Stimulated activated CD4-positive, alpha-beta T cell treated with anti-CD3 and anti-CD28 coated beads, Interleukin-4, amount 100 ng/mL, for 4 hours (primary cell): Measurements from ENCODE around the gene NCAPH2.
"Not testable (repeated sequence)": the region's sequence is repeated elsewhere in the genome, so short reads cannot be mapped to it uniquely, and the experiment has no call there.

ENCODE experiments used
- DNase-seq, 2 experiments: peaks; one replicate each; pipeline ENCODE4 v3.0.0-alpha.2; 2020

NCAPH2 gene

DNA sequence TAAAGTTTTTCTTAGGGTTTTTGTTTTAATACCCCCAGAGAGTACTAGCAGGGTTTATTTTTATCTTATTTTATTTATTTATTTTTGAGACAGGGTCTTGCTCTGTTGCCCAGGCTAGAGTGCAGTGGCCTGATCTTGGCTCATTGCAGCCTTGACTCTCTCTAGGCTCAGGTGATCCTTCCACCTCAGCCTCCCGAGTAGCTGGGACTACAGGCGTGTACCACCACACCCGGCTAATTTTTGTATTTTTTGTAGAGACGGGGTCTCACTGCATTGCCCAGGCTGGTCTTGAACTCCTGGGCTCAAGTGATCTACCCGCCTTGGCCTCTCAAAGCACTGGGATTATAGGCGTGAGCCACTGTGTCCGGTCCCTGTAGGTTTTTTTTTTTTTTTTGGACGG is 12.2 kb downstream of the NCAPH2 start:
- not testable (repeated sequence) for DNase-seq

DNA sequence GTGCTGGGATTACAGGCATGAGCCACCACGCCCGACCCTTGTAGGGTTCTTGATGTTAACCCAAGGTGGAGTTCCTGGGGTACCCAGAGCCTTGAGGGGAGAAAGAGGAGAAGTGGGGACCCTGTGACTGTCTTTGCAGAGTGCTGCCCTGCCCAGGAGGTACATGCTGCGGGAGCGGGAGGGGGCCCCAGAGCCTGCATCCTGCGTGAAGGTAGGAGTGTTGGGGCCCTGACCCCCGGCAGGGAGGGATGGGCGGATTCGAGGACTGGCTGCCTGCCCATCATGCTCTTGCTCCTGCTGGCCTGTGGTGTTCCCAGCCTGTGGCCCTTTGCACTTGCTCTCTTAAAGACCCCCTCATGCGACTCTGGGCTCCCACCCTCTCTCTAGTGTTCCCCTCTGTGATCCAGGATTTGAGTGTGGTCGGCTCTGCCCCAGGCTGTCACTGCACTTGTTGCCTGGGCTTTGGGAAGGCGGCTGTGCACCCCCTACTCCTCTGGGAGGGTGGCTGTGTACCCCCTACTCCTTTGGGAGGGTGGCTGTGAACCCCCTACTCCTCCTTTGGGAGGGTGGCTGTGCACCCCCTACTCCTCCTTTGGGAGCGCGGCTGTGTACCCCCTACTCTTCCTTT is 12.9 kb downstream of the NCAPH2 start:
- no peak for DNase-seq

- DNase-seq: no peak
Measured at GRCh38 chr22:50521710-50522109, 13.7 kb downstream of the NCAPH2 start.

GRCh38 chr22:50522208-50522805 is 14.3 kb downstream of the NCAPH2 start:
- DNase-seq: no peak

- no peak for DNase-seq
Measured at GRCh38 chr22:50522806-50523438, 14.9 kb downstream of the NCAPH2 start.

GRCh38 chr22:50523458-50523805 is 15.4 kb downstream of the NCAPH2 start:
- no peak for DNase-seq

DNA sequence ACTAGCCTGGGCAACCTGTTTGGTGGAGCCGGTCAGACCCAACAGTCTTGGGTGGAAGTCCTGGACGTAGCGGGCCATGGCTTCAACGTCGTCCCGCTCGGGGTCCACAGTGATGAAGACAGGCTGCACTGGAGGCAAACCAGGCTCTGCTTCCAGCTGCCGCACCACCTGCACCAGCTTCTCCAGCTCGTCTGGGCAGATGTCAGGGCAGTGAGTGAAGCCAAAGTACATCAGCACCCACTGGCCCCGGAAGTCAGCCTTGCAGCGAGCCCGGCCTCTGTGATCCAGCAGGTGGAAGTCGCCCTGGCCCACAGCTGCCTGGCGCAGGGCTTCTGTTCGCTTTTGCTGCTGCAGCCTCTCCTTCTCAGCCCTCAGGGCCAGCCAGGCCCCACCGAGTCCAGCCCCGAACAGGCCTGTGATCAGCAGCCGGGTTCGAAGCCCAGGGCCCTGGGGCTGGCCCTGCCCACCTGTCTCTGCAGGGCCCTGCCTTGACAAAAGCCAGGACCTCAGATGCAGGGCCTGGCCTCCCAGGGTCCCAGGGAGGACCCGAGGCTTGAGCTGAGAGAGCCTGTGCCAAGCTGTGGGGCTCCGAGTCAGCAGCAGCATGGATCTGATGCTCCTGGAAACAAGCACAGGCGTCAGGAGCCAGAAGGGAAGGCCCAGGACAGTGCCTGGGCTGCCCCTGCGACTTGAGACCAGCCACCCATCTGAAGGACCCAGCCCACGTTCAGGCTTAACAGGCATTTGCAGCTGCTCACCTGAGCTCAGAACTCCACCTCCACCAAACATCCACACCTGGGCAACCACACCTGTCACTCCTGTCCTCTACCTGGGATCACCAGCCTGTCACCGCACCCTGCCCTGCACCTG is 16.0 kb downstream of the NCAPH2 start:
- DNase-seq: no peak

DNA sequence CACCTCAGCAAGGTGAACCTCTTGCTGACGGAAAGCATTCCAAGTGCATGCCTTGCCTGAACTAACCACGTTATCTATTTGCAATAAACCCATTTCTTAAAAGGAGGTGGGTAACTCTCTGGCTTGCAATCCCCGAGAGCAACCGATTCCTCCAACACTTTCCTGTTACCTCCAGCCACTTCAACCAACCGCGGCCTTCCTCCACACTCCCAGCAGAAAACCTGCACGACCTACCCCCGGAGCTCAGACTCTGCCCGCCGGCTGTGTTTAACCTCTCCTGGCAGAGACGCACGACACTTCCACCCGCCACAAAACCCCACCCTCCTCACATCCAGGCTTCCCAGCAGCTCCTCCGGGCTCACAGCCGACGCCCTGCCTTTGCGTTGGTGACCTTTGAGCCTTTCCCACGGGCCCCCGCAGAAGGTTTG is 16.7 kb downstream of the NCAPH2 start:
- DNase-seq: no peak

GRCh38 chr22:50525104-50525857 is 17.3 kb downstream of the NCAPH2 start, which contains the start of gene SCO2:
Gene SCO2 (minus strand): TSS chr22:50525598. CDS start chr22:50524411, 1,187 bp downstream.
- DNase-seq: peak; percentile 98

DNA sequence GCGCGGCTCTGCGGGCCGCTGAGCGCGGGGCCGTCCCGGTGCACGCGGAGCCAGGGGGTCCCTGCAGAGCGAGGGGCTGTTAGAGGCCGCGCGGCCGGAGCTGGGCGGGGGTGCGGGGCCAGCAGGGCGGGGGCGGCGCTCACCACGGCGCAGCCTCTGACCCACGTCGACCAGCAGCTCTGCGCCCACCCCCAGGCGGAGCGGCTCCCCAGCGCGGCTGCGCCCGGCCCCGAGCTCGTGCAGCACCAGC is 17.8 kb downstream of the NCAPH2 start:
- DNase-seq: no peak

GRCh38 chr22:50526108-50526833 is 18.2 kb downstream of the NCAPH2 start:
- peak; percentile 86 to 88 for DNase-seq

GRCh38 chr22:50526834-50527801 is 19.1 kb downstream of the NCAPH2 start:
- DNase-seq: peak in 1 of 2 experiments; percentile 45

GRCh38 chr22:50527921-50528681 is 20.1 kb downstream of the NCAPH2 start:
- no peak for DNase-seq

DNA sequence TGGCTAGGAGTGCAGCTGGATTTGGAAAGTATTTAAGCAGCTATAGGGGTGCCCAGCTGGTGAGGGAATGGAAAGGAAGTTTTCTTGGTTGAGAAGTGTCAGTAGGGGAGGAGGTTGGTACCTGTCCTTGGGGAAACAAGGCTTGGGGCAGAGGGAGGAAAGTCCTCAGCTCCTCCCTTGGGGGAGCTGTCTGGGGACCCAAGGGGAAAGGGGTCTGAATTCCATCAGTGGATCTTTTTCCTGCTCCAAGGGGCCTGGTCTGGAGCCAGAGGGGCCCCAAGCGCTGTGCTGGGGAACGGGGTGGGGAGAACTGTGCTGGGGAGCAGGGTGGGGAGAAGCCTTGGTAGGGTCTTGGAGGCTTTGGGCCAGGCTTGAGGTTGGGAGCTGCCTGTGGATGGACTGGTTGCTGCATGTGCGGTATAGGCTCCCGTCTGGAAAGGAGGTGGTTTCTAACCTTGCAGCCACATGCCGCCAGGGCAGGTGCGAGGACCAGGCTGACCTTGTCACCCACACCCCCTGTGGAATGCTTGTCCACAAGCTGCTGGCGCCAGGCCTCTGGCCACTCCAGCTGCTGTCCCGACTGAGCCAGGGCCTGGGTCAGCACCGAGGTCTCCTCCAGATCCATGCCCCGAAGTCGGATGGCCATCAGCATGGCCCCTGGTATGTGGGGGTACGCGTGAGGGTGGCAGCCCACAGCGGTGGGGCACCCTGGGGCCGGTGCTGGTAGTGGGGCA is 20.8 kb downstream of the NCAPH2 start:
- DNase-seq: no peak

DNA sequence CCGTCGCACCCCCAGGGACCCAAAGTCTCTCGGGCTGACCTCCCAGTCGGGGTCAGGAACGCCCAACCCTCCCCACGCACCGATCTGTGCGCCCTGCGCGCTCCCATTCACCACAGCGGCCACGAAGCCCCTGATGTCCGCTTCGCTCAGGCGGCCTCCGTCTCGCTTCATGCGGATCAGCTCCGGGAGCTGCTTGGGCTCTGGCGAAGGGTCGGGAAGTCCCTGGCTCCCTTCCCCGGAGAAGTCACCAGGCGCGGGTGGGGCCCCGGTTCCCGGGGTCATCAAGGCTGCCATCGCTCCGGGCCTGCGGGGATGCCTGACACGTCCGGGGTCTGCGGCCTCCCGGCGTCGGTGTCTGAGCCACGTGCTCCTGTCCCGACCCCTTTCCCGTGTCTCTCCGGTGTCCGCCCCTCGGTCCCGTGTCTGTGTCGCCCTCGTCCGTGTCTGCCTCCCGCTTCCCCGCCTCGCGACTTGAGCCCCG is 21.4 kb downstream of the NCAPH2 start:
- DNase-seq: no peak

GRCh38 chr22:50529897-50530579 is 22.0 kb downstream of the NCAPH2 start, which contains the start of gene TYMP:
Gene TYMP (minus strand): TSS chr22:50530012. CDS start chr22:50529709, 303 bp downstream.
- DNase-seq: peak; percentile 75 to 76

GRCh38 chr22:50530580-50530876 is 22.5 kb downstream of the NCAPH2 start:
- DNase-seq: no peak

GRCh38 chr22:50530877-50531545 is 23.0 kb downstream of the NCAPH2 start:
- peak; percentile 79 to 84 for DNase-seq
